ENCODE results near the gene MYLK.

MYLK gene

DNA sequence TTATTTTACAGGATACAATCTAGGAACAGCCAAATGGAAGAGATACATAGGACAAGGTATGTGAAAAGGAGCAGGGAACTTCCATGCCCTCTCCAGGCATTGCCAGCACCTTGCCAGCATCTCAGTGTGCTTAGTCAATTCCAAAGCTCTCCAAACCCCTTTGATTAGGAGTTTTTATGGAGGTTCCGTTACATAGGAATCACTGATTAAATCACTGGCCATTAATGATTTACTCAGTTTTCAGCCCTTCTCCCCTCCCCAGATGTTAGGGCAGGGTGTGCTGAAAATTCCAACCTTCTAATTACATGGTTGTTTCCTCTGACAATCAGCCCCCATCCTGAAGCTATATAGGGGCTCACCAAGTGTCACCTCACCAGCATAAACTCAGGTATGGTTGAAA is 11.5 kb downstream of the MYLK start:
- DNase-seq (ENCODE audit: low spot score): no peak

DNA sequence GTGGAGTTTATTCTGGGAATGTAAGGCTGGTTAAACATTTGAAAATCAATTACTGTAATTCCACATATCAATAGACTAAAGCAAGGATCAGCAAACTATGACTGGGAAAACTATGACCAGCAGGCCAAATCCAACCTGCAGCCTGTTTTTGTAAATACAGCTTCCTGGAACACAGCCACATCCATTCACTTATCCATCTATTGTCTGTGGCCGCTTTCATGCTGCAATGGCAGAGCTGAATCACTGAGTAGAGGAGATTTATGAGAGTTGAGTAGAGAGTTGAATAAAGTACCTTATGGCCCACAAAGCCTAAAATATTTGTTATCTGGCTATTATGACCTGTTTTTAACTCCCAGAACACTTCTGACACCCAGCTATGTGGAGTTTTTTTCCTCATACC is 12.2 kb downstream of the MYLK start:
- no peak for DNase-seq (ENCODE audit: low spot score)

DNA sequence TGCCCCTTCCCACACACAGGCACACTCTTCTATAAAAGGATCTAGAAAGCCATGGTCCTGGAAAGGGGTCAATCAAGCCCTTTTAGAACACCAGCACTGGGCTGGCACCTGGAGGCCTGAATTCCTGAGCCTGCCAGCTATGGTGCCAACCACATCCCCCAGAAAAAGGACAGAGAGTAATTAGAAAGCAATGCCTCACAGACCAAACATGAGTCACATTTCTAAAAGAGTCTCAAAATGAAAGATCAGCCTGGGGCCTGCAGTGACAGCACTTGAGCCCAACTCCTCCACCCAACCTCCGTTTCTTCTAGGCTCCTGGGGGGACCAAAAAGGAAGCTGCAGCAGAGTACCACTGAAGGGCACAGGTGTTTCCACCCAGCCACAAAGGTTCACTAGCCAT is 14.1 kb downstream of the MYLK start:
- no peak for DNase-seq (ENCODE audit: low spot score)

DNA sequence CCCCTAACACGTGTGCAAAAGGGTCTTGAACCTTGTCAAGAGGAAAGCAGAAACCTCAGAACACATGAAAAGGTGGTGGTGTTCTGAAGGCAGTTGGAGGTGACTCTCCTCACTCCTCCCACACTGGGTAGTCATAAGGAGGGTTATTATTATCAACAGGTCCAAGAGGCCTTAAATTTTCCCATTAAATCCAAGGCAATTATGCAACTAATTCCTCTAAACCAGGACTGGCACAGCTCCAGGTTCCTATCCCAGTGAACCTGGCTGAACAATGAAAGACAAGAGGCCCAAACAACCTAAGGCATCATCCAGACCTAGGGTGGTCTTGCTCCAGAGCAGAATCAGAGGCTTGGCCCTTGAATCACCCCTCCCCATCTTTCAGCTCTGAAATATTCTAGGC is 15.0 kb downstream of the MYLK start:
- no peak for DNase-seq (ENCODE audit: low spot score)

DNA sequence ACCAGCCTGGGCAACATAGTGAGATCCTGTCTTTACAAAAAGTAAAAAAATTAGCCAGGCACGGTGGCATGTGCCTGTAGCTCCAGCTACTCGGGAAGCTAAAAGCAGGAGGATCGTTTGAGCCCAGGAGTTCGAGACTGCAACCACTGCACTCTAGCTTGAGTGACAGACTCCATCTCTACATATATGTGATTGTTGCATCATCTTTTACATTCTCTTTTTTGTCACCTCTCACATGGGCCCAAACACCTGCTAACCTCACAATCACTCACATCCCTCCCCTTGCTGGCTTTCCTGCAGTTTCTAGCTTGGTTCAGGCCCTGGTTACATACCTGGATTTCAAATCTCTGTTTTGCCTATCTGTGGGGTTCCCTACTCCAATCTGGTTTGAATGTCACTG is 19.4 kb downstream of the MYLK start:
- no peak for DNase-seq (ENCODE audit: low spot score)

DNA sequence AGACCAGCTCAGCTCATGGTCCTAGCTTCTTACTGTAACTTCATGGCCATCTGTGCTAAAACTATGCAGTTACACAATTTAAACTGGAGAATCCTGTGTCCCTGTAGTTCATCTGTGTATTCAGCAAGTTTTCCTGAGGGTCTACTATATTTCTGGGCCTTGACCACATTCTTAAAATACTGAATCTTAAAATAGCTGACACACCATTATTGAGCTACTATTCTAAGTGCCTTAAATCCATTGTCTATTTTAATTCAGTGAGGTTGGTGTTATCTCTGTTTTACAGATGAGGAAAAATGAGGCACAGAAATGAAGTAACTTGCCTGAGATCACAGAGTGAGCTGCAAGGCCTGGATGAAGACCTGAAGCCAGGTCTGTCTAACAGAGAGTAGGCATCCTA is 22.0 kb downstream of the MYLK start:
- DNase-seq (ENCODE audit: low spot score): no peak

DNA sequence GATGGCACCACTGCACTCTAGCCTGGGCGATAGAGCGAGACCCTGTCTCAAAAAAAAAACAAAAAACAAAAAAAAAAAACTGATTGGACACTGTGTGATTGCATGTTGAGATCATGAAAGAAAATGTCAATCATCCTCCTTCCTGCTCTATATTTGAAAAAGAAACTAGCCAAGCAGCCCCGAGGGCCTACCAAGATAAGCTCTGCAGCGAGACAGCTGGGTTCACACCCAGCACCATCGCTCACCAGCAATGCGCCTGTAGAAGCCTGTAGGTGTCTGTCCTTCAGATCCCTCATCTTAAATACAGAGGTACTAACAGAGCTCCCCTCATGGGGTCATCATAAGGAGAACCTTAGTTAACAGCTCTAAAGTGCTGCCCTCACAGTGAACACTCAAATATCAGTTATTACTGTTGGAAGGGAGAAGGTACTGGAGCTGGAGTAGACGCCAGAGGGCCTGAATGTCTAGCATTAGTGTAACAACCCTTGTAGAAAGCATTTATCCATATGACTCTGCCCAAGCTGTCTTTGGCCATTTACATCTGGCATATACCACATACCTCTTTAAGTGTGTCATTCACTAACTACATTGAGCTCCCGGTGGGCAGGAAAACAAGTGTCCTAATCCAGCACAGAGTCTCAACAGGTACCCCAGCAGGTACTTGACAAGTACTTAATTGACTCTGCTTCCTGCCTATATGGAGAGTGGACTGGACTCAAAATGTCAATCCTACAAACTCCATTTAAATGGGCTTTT is 22.9 kb downstream of the MYLK start:
- no peak for DNase-seq (ENCODE audit: low spot score)

DNA sequence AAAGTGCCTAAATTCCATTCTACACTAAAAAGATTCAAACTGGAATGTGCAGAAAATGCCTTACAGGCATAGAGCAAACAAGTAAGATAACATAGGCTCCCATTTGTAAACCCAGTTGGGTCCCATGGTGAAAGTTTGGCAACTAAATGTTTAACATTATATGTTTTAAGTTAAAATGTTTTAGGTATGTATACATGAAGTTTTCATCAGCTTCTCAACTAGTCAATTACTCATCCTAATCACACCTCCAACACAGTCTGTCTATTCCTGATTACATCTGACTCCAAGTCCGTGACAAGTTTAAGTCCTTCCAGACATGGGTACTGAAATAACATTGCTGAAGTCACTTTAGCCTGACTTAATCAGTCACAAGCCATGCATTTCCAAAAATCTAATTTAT is 25.0 kb downstream of the MYLK start:
- DNase-seq (ENCODE audit: low spot score): no peak

DNA sequence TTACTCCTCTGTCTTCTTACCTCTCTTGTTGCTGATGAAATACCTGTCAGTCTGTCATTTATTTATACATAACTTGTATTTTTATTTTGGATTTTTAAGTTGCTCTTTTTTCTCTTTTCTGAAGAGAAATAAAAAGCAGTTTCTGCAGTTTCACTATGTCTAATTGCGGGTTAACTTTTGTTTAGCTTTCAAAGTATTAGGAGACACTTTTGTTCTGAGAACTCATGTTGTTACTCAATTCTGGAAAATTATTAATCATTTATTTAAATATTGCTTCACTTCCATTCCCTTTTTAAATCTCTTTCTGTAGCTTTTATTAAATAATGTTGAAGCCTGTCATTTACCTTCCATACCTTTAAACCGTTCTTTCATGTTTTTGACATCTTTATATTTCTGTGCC is 29.2 kb downstream of the MYLK start:
- no peak for DNase-seq (ENCODE audit: low spot score)

DNA sequence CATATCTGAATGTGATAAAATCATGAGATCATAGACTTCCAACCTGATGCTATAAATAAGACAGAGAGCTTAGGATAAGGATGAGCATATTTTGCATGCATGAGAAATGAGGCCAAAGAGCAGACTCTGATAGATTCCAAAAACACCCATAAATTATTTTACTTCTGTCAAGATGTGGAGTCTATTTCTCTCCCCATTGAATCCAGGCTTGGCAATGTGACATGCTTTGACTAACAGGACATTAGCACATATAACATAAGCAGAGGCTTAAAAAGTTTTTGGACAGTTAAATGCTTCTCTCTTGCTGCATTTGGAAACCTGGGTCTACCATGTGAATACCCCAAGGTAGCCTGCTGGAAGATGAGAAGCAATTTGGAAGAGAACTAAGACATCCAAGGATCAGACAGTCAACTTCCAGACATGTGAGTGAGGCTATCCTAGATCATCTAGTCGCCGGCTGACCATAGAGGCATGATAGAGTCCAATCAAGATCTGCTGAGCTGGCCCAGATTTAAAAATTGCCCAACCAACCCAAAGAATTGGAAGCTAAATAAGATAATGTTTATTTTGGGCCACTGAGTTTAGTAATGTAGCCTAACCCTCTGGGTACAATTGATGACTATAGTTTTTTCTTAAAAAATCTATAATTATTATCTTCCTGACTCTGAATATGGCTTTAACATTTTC is 30.3 kb downstream of the MYLK start:
- no peak for DNase-seq (ENCODE audit: low spot score)

DNA sequence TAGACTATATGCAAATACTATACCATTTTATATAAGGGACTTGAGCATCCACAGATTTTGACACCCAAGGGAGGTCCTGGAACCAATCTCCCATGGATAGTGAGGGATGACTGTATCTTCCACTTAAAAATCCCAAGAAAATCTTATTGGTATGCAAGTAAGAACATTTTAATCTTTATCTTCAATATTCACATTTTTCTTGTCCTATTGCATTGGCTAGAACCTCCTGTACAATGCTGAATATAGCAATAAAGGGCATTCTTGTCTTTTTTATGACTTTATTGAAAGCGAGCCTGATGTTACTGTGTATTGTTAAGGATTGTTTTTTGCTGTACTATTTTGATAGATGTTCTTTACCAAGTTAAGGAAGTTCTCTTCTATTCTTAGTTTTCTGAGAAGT is 36.9 kb downstream of the MYLK start:
- no peak for DNase-seq (ENCODE audit: low spot score)

DNA sequence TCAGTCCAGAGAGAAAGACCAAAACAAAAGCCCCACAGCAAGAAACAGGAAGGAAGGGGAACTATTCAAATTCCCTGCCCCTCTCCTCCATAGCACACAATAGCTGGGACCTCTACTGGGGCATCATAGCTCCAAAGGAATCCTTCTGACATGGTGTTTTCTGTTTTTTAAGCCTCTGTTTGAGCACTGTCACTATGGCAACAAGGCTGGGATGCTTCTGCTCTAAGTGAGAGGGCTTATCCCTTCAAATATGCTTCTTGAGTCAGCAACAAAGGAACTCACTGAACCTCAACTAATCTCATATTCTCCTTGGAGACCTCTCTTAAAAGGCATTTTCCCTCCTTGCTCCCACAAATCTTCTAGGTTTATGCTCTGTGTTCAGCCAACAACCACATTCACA is 40.5 kb downstream of the MYLK start:
- no peak for DNase-seq (ENCODE audit: low spot score)

DNA sequence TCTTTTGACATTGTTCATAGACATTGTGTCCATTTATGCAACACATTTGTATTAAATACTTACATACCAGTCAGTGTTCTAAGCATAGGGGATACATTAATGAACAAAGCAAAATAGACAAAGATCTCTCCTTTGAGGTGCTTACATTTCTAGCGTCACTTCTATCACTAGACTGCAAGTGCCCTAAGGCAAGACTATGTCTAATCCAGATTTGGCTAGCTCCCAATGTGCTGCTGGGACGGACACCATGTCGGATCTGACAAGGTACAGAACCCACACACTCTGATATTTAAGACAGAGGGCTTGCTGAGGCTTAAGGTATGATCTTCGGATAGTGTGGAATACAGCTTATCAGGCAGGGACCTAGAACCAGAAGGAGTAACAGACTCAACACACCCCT is 41.4 kb downstream of the MYLK start:
- DNase-seq (ENCODE audit: low spot score): no peak

DNA sequence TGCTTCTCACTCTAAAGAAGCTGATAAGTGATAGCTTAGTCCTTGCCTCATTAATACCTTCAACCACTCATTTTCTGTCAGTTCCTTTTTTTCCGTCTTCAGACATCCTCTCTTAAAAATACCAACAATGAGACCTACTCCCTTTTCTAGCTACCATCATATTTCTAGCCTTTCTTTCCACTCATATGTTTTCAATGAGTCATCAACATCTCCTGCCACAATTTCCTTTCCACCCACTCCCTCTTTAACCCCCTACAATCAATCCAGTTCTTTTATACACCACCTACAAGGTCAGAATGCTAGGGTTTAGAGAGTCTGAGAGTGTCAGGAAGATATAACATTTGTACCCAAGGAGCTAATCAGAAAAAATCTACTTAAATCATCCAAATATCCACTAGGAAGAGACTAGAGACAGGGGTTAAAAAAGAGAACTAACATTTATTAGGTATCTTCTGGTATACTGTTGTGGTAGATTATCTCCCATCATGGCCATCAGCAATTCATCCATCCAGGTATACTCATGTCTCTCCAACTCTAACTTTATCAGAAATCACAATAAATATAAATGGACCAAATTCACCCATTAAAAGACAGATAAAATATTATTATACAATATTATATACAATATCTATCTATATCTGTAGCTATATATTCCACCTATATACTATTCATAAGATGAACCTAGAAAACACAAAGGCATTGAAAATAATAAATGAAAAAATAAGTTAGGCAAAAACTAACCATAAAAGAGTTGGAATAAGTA is 42.5 kb downstream of the MYLK start:
- DNase-seq (ENCODE audit: low spot score): no peak

DNA sequence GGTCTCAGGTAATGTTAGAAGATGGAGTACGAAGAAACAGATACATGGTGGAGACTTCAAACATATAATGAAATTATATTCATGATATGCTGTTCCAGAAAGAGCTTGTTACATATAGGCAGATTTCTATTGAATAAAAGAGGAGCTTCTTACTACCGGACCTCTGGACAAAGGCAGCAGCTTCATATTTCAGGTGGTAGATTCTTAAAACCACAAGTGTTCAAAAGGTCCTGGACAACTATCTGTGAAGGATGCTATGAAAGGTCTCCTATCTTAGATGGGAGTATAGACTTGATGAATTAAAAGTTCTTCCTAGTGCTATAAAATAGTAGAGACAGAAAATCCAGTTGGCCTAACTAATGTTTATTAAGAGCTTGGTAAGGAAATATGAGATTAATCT is 43.2 kb downstream of the MYLK start:
- DNase-seq (ENCODE audit: low spot score): no peak

DNA sequence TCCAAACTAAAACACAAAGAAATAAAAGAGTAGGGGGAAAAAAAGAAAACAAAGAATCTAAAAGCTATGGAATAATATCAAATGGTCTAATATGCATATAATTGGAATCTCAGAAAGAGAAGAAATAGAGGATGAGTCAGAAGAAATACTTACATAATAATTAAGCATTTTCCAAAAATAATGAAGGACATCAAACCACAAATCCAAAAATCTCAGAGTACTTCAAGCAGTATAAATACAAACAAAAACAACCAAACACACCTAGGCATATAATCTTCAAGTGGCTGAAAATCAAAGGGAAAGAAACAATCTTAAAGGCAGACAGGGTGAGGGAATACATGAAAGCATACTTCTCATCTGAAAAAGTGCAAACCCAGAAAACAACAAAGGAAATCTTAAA is 46.3 kb downstream of the MYLK start:
- no peak for DNase-seq (ENCODE audit: low spot score)

DNA sequence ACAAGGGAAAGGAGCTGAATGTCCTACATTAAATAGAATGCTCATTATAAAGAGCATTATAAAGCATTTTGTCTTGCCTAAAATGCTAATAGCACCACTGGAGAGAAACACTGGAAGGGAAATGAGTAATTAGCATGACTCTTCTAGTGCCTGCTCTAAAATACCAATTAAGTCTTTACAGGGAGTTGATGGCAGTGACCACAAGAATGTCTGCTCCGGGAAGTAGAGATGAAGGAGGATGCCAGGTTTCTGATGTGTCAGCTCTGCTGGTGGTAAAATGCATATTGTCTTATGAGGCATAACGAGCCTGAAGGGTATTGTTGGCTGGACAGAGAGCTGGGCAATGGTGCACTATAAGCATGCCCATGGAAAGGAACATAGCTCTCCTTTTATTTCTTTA is 49.5 kb downstream of the MYLK start:
- no peak for DNase-seq (ENCODE audit: low spot score)

DNA sequence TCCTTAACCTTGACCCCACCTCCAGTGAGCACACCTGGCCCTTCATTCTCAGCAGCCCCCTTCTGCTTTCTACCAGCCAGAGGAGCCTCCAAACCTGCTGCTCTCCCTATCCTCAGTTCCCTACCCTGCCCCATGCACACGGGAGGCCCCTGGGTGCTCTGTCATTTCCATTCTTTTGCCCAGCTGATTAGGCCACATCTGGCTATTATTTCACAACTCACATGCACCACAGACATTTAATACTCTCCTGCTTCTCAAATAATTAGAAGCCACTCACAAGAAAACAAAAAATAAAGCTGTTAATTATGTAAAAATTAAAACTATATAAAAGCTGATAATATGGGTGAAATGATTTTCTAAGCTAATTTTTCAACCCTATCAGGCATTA is 50.7 kb downstream of the MYLK start:
- DNase-seq (ENCODE audit: low spot score): no peak

DNA sequence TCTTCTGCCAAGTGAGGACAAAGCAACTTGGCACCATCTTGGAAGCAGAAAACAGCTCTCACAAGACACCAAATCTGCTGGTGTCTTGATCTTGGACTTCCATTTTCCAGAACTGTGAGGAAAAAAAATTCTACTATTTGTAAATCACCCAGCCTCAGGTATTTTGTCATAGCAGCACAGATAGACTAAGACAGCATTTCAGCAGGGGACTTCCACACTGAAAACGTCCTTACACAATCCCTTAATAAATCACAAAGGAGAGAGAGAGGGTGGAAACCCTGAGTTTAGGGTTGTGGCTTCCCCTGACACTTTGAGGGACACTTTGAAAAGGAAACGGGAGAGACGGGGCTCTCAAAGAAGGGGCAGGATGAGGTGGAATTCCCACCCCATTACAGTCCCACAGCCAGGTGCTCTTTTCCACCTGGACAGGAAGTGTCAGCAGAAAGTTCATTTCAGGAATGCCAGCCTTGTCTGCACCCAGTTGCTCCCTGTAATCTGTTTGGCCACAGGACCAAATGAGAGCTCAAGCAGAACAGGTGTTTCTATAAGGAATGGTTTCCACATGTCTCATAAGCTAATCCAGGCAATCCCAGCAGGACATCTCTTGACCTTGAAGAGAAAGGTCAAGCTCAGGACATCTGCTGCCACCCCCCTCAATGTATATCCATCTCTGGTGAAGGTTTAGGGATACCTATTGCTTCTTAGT is 51.3 kb downstream of the MYLK start:
- no peak for DNase-seq (ENCODE audit: low spot score)

DNA sequence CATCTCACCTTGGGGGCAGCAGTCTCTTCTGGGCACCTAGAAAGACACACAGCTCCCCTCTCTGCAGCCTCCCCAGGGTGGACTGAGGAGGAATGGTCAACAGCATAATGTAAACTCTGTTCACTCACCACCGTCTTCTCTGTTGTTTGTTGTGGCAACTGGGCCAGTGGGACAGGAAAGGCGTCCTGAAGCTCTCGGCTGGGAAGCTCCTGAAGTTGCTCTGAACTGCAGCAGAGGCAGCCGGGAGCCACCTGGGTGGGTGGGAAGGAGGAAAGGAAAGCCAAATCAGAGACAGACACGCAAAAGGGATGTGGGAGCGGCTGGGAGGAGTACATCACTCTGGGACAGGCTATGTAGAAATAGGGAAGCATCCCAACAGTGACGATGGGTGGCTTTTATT is 52.7 kb downstream of the MYLK start:
- DNase-seq (ENCODE audit: low spot score): no peak

DNA sequence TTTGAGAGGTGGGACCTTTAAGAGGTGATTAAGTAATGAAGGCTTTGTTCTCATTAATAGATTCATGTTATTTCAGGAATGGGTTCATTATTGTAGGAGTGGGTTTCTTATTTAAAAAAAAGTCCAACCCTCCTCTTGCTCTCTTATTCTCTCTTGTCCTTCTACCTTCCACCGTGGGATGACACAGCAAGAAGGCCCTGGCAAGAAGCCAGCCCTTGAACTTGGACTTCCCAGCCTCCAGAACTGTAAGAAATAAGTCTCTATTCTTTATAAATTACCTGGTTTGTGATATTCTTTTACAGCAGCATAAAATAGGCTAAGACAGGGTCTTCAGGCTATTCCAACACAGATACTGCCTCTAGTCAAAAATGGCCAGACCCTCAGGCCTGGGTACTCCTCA is 62.2 kb downstream of the MYLK start:
- DNase-seq (ENCODE audit: low spot score): no peak

DNA sequence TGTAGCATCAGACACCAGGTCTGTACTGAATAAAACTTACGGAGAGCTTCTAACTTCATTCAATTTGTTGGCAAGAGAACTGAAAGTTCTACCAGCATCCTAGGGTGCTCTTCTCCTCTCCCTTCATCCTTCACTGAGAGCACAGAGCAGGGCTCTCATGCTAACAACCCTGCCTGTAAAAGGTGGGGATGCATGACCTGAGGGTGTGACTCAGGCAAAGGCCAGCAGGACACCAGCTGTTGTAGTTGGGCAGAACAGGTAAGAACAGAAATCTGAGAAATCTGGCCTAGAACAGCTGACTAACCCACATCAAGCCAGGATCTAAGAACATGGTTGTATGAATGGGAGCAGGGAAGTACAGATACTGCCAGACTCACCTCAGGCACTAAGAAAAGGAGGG is 64.2 kb downstream of the MYLK start:
- no peak for DNase-seq (ENCODE audit: low spot score)

All from Ammon's horn (tissue), 1 donor.